ENCODE results near the gene SCT. TPM values are rescaled to one million over a fixed set of nuclear protein-coding genes. Genes with fewer than 3 reads are reported as not detected.

SCT gene
- total RNA-seq, 1 experiment from 2014 or later: not detected

- Mint-ChIP-seq H3K27me3 (ENCODE audit: insufficient read depth, unreplicated experiment) (no peaks in the 10 kb centered on the region), H3K4me1 (ENCODE audit: low read depth, unreplicated experiment) (no peaks in the 10 kb centered on the region), H3K36me3 (ENCODE audit: insufficient read depth, unreplicated experiment) (peaks cover 63% of the 10 kb centered on the region), H3K4me3 (ENCODE audit: unreplicated experiment) (no peak overlapping the region), H3K27ac (ENCODE audit: unreplicated experiment) (no peak overlapping the region), H3K9me3 (ENCODE audit: unreplicated experiment) (no peaks in the 10 kb centered on the region)
- no TSS peak for BruUV-seq (replicated peaks)
- intact Hi-C loops (cut with micrococcal nuclease; ENCODE audit: unreplicated experiment): no loop called here
- Histone ChIP-seq H3K4me1 (no peaks in the 10 kb centered on the region), H3K4me3 (ENCODE audit: low read depth, low read length) (no peak overlapping the region), H3K9me3 (no peaks in the 10 kb centered on the region), H3K36me3 (ENCODE audit: control insufficient read depth, insufficient read depth, low read length) (no peaks in the 10 kb centered on the region; the same call in 1 of the 2 replicates), H3K27me3 (replicated peaks; ENCODE audit: control insufficient read depth, insufficient read depth, low read length) (no peaks in the 10 kb centered on the region)
- CTCF ChIA-PET: no interaction called here
- TF ChIP-seq CTCF (IDR thresholded peaks at IDR 0.05; ENCODE audit: insufficient read depth in 1 of 2, low read depth in 1 of 2, low read length in 1 of 2, severe bottlenecking in 1 of 2, unreplicated experiment in 1 of 2): no peak
- POLR2A ChIA-PET: no interaction called here
- no peak for DNase-seq
These were observed 17.1 kb upstream of the SCT start for GRCh38 chr11:643849-644738.

DNA sequence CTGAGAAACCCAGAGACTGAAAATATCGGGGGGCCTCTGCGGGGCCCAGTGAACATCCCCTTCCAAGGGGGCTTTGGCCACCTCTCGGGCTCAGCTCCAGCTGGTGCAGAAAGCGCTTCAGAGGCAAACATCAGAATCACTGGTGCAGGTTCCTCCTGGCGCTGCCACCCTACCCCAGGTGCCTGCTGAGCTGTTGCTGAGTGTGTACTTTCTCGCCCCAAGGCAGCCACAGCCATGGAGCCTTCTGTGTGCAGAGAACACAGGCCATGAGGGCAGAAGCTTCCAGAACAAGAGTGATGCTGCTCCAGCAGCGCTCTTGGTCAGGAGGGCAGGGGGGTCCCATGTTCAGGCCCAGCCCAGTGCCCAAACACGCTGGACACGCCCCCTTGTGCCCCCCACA lies 16.4 kb upstream of the SCT start:
- H3K4me1 ChIP-seq: no peaks in the 10 kb centered on the region
- no peaks in the 10 kb centered on the region for H3K27me3 ChIP-seq (replicated peaks; ENCODE audit: control insufficient read depth, insufficient read depth, low read length)
- Mint-ChIP-seq H3K9me3 (ENCODE audit: unreplicated experiment) (no peaks in the 10 kb centered on the region), H3K4me3 (ENCODE audit: unreplicated experiment) (no peak overlapping the region), H3K4me1 (ENCODE audit: low read depth, unreplicated experiment) (no peaks in the 10 kb centered on the region), H3K36me3 (ENCODE audit: insufficient read depth, unreplicated experiment) (peaks cover 63% of the 10 kb centered on the region), H3K27me3 (ENCODE audit: insufficient read depth, unreplicated experiment) (no peaks in the 10 kb centered on the region), H3K27ac (ENCODE audit: unreplicated experiment) (no peak overlapping the region)
- BruUV-seq (replicated peaks): no TSS peak
- no peak overlapping the region for H3K4me3 ChIP-seq (ENCODE audit: low read depth, low read length)
- TF ChIP-seq CTCF (IDR thresholded peaks at IDR 0.05; ENCODE audit: insufficient read depth in 1 of 2, low read depth in 1 of 2, low read length in 1 of 2, severe bottlenecking in 1 of 2, unreplicated experiment in 1 of 2): no peak
- H3K36me3 ChIP-seq (ENCODE audit: control insufficient read depth, insufficient read depth, low read length): no peaks in the 10 kb centered on the region; the same call in 1 of the 2 replicates
- intact Hi-C loops (cut with micrococcal nuclease; ENCODE audit: unreplicated experiment): no loop called here
- POLR2A ChIA-PET: no interaction called here
- CTCF ChIA-PET: no interaction called here
- H3K9me3 ChIP-seq: no peaks in the 10 kb centered on the region
- no peak for DNase-seq

DNA sequence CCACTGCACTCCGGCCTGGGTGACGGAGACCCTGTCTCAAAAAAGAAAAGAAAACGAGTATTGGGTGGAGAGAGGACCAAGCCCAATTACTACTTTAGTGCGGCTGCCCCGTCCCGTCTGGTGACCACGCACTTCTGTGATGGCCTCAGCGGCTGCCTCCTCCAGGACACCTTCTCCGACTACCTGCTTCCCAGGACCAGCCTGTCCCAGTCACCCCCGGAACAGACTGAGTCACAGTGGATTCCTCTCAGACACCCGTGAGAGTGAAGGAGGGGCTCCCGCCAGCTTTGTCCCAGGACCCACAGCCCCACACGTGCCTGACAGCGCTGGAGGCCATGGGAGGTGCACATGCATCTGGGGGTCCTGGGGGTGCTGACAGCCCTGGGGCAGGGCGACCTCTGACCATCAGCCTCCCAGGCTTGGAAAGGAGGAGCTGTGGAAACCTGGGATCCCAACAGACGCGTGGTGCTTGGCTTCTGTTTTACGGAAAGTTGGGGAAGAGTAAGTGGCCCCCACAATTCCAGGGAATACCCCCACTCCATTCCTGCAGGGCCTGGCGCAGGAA lies 14.9 kb upstream of the SCT start:
- CTCF ChIA-PET: no interaction called here
- no peaks in the 10 kb centered on the region for H3K9me3 ChIP-seq
- H3K27me3 ChIP-seq (replicated peaks; ENCODE audit: control insufficient read depth, insufficient read depth, low read length): no peaks in the 10 kb centered on the region
- H3K27ac Mint-ChIP-seq (ENCODE audit: unreplicated experiment): no peak overlapping the region
- H3K9me3 Mint-ChIP-seq (ENCODE audit: unreplicated experiment): no peaks in the 10 kb centered on the region
- no peaks in the 10 kb centered on the region for H3K27me3 Mint-ChIP-seq (ENCODE audit: insufficient read depth, unreplicated experiment)
- H3K4me1 ChIP-seq: no peaks in the 10 kb centered on the region
- no TSS peak for BruUV-seq (replicated peaks)
- no peak overlapping the region for H3K4me3 ChIP-seq (ENCODE audit: low read depth, low read length)
- peaks cover 65% of the 10 kb centered on the region for H3K36me3 Mint-ChIP-seq (ENCODE audit: insufficient read depth, unreplicated experiment)
- no peak for DNase-seq
- POLR2A ChIA-PET: no interaction called here
- intact Hi-C loops (cut with micrococcal nuclease; ENCODE audit: unreplicated experiment): no loop called here
- H3K4me1 Mint-ChIP-seq (ENCODE audit: low read depth, unreplicated experiment): no peaks in the 10 kb centered on the region
- H3K36me3 ChIP-seq (ENCODE audit: control insufficient read depth, insufficient read depth, low read length): no peaks in the 10 kb centered on the region; the same call in 1 of the 2 replicates
- TF ChIP-seq CTCF (IDR thresholded peaks at IDR 0.05; ENCODE audit: insufficient read depth in 1 of 2, low read depth in 1 of 2, low read length in 1 of 2, severe bottlenecking in 1 of 2, unreplicated experiment in 1 of 2): no peak
- no peak overlapping the region for H3K4me3 Mint-ChIP-seq (ENCODE audit: unreplicated experiment)
